Mesendoderm (in vitro differentiated cells): ENCODE measurements around the gene LPA.

Source experiments
- DNase-seq: peaks from one replicate; pipeline ENCODE4 v3.0.0; 2013
- H2AK5ac ChIP-seq: 2 replicates; pipeline ENCODE4 v1.6.1; 2013; ENCODE audit warnings: low read length, inconsistent platforms
- H2BK120ac ChIP-seq: 2 replicates; pipeline ENCODE4 v1.6.1; 2013; ENCODE audit warnings: low read depth, mild to moderate bottlenecking, low read length, moderate library complexity, mixed read lengths
- H2BK15ac ChIP-seq: replicated peaks from 2 replicates; pipeline ENCODE4 v1.6.1; 2013; ENCODE audit warnings: low read depth, mild to moderate bottlenecking, moderate library complexity
- H2BK5ac ChIP-seq: 2 replicates; pipeline ENCODE4 v1.6.1; 2013; ENCODE audit warnings: low read length, inconsistent platforms
- H3K18ac ChIP-seq: 2 replicates; pipeline ENCODE4 v1.6.1; 2013; ENCODE audit warnings: mild to moderate bottlenecking, low read length, mixed read lengths
- H3K23ac ChIP-seq: one replicate; pipeline ENCODE4 v1.6.1; 2013; ENCODE audit warnings: low read length
- H3K27ac ChIP-seq: 2 replicates; pipeline ENCODE4 v1.5.1; 2013; ENCODE audit warnings: low read depth, mild to moderate bottlenecking, inconsistent platforms, low read length, moderate library complexity
- H3K27me3 ChIP-seq: 2 replicates; pipeline ENCODE4 v1.6.1; 2013; ENCODE audit warnings: low read length, control low read depth, mild to moderate bottlenecking, inconsistent platforms; ENCODE audit not compliant: insufficient read depth, poor library complexity
- H3K36me3 ChIP-seq: 2 replicates; pipeline ENCODE4 v1.6.1; 2013; ENCODE audit warnings: low read length, inconsistent platforms; ENCODE audit not compliant: control insufficient read depth, insufficient read depth
- H3K4ac ChIP-seq: one replicate; pipeline ENCODE4 v1.6.1; 2013; ENCODE audit warnings: low read depth, mild to moderate bottlenecking, low read length, moderate library complexity
- H3K4me1 ChIP-seq: 2 replicates; pipeline ENCODE4 v1.6.1; 2013; ENCODE audit warnings: low read depth, low read length, inconsistent platforms; ENCODE audit not compliant: control insufficient read depth
- H3K4me2 ChIP-seq: 2 replicates; pipeline ENCODE4 v1.6.1; 2013; ENCODE audit warnings: low read length
- H3K4me3 ChIP-seq: 2 replicates; pipeline ENCODE4 v1.5.1; 2013; ENCODE audit warnings: mild to moderate bottlenecking, low read length
- H3K56ac ChIP-seq: one replicate; pipeline ENCODE4 v1.6.1; 2013; ENCODE audit warnings: low read length
- H3K79me1 ChIP-seq: 2 replicates; pipeline ENCODE4 v1.6.1; 2013; ENCODE audit warnings: low read length, inconsistent platforms
- H3K79me2 ChIP-seq: 2 replicates; pipeline ENCODE4 v1.6.1; 2013; ENCODE audit warnings: mild to moderate bottlenecking, low read length; ENCODE audit not compliant: control insufficient read depth, insufficient read depth
- H3K9ac ChIP-seq: 2 replicates; pipeline ENCODE4 v1.6.1; 2013; ENCODE audit warnings: low read length, inconsistent platforms
- H4K5ac ChIP-seq: one replicate; pipeline ENCODE4 v1.6.1; 2013; ENCODE audit warnings: low read length
- H4K8ac ChIP-seq: one replicate; pipeline ENCODE4 v1.6.1; 2013; ENCODE audit warnings: low read depth, mild to moderate bottlenecking, control low read depth, low read length, moderate library complexity
- WGBS: extraction: QIAGEN DNeasy Blood & Tissue Kit; methylation state at CpG from one replicate; pipeline ENCODE4 v1.1.7; 2013; ENCODE audit warnings: low lambda C conversion rate, missing lambda C conversion rate; ENCODE audit not compliant: insufficient coverage; ENCODE audit errors: extremely low coverage; 5-methylcytosine and 5-hydroxymethylcytosine counted together

Gene LPA

GRCh38 chr6:160494576-160494975 is 169.5 kb downstream of the LPA start:
- Histone ChIP-seq H3K23ac (no peak overlapping the region), H2AK5ac (no peak overlapping the region), H3K4me3 (no peak overlapping the region), H4K8ac (no peak overlapping the region), H2BK15ac (no peak overlapping the region), H2BK5ac (no peak overlapping the region), H3K18ac (no peak overlapping the region), H3K27ac (no peak overlapping the region), H3K56ac (no peak overlapping the region), H3K4me2 (no peak overlapping the region), H2BK120ac (no peak overlapping the region), H3K9ac (no peak overlapping the region), H3K79me1 (no peaks in the 10 kb centered on the region), H3K4me1 (no peaks in the 10 kb centered on the region), H3K36me3 (no peaks in the 10 kb centered on the region), H3K4ac (no peak overlapping the region), H3K27me3 (no peaks in the 10 kb centered on the region), H3K79me2 (no peaks in the 10 kb centered on the region), H4K5ac (no peak overlapping the region)
- DNase-seq = no peak
- no CpG with 5 or more reads among the region's 3 CpGs for WGBS

DNA sequence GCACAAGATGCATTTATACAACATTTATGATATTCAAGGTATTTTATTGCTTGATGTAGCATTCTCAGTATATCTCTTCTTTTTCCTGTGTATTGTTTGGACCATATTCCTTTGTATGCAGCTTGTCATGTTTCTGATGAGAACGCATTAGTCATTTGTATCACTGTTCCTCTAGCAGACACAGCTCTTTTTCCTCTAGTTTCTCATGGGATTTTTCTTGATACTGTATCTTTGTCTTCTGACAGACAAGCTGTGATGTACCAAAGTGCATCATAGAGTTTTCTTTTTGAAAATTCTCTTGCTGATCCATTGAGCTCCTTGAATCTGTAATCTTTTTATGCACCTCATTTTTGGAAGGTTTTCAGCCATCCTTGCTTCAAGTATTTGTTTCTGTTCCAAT is 175.0 kb downstream of the LPA start:
- H3K36me3 ChIP-seq = no peaks in the 10 kb centered on the region
- no peaks in the 10 kb centered on the region for H3K27me3 ChIP-seq
- no peak overlapping the region for H3K4ac ChIP-seq
- no peak overlapping the region for H3K56ac ChIP-seq
- H3K23ac ChIP-seq = no peak overlapping the region
- H2AK5ac ChIP-seq = no peak overlapping the region
- no peak overlapping the region for H2BK5ac ChIP-seq
- no peak for DNase-seq
- no peaks in the 10 kb centered on the region for H3K79me1 ChIP-seq
- H2BK120ac ChIP-seq = no peak overlapping the region
- WGBS = no CpG with 5 or more reads among the region's 1 CpG
- no peak overlapping the region for H3K9ac ChIP-seq
- H2BK15ac ChIP-seq = no peak overlapping the region
- H3K18ac ChIP-seq = no peak overlapping the region
- H3K79me2 ChIP-seq = no peaks in the 10 kb centered on the region
- no peaks in the 10 kb centered on the region for H3K4me1 ChIP-seq
- no peak overlapping the region for H4K5ac ChIP-seq
- H3K4me2 ChIP-seq = no peak overlapping the region
- H3K27ac ChIP-seq = no peak overlapping the region
- H4K8ac ChIP-seq = no peak overlapping the region
- no peak overlapping the region for H3K4me3 ChIP-seq

DNA sequence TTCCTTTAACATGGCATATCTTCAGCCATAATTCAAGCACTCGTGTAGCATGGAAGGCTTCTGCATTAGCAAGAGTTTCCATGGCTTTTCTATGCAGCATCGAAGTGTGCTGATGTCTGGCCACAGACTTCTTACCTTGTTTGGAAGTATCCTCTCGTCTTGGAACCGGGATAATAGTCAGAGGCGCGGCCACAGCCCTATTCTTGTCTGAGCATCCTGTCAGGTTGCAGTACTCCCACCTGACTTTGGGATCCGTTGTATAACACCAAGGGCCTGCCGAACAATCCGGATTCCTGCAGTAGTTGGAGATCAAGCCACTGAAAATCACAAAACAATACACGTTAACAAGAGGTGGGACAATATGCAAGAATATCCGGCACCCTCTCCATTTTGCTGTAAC is 177.0 kb downstream of the LPA start:
- Histone ChIP-seq H3K36me3 (no peaks in the 10 kb centered on the region), H3K18ac (no peak overlapping the region), H3K4me1 (no peaks in the 10 kb centered on the region), H3K23ac (no peak overlapping the region), H4K8ac (no peak overlapping the region), H3K27ac (no peak overlapping the region), H3K4ac (no peak overlapping the region), H3K79me2 (no peaks in the 10 kb centered on the region), H2AK5ac (no peak overlapping the region), H3K56ac (no peak overlapping the region), H3K4me2 (no peak overlapping the region), H3K9ac (no peak overlapping the region), H3K4me3 (no peak overlapping the region), H2BK15ac (no peak overlapping the region), H3K79me1 (no peaks in the 10 kb centered on the region), H4K5ac (no peak overlapping the region), H2BK5ac (no peak overlapping the region), H3K27me3 (no peaks in the 10 kb centered on the region), H2BK120ac (no peak overlapping the region)
- DNase-seq = no peak
- no CpG with 5 or more reads among the region's 11 CpGs for WGBS
